HG02981 (cell line): Measurements from ENCODE around the gene FRMD4B.

Experiments
- ATAC-seq: cut with Tn5 transposase; IDR thresholded peaks from one replicate; pipeline ENCODE4 v1.9.1; 2021; ENCODE audit warnings: mild to moderate bottlenecking, moderate library complexity; ENCODE audit not compliant: unreplicated experiment

The FRMD4B gene

GRCh38 chr3:69142090-69142489, 243.8 kb downstream of the FRMD4B start:
- ATAC-seq: no peak

DNA sequence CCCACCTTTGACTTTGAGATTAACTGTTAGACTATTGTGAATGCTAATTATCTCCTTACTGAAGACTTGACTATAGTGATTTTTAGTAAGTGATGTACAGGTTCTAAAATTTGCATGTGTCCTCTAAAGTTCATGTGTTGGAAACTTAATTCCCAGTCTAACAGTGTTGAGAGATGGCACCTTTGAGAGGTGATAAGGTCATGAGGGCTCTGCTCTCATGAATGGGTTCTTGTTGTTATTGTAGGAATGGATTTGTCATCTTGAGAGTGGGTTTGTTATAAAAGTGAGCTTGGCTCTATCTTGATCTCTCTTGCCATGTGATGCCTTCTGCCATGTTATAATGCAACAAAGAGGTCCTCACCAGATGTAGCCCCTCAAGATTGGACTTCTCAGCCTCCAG, 244.6 kb downstream of the FRMD4B start:
- ATAC-seq: no peak

- ATAC-seq: no peak
Observed at GRCh38 chr3:69137412-69137811, 248.5 kb downstream of the FRMD4B start.

- no peak for ATAC-seq
Observed at GRCh38 chr3:69137005-69137404, 248.9 kb downstream of the FRMD4B start.

DNA sequence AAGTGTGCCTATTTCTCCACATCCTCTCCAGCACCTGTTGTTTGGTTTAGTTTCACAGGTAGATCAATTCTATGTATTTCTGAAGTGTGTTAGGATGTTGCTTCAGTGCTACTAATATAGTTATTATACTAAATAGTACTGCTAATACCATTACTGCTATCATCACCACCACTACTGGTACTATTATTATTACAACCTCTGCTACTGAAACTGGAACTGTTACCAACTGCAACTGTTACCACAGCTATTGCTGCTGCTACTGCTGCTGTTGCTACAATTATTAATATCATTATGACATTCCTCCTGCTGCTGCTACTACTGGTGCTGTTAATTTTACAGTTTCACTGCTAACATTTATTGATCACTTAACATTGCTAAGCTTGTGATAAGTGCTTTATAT, 255.2 kb downstream of the FRMD4B start:
- ATAC-seq: peak; percentile 94

- no peak for ATAC-seq
Observed at GRCh38 chr3:69129531-69129930, 256.4 kb downstream of the FRMD4B start.

- ATAC-seq: no peak
Observed at GRCh38 chr3:69128509-69128908, 257.4 kb downstream of the FRMD4B start.

DNA sequence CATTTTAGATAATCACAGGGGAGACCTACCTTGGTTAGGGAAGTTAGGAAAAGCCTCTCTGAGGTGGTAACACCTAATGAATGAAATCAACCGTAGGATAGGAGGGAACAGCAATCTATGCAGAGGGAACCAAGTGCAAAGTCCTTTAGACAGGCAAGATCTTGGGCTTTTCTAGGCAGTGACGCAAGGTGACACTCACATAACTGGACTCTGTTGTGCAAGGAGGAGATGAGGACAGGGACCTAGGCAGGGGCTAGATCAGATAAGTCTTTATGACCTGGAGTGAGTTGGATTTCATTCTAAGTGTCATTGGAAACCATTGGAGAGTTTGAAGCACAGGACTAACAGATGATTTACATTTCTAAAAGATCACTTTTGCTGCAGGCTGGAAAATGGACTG, 258.9 kb downstream of the FRMD4B start:
- no peak for ATAC-seq

GRCh38 chr3:69126216-69126615, 259.7 kb downstream of the FRMD4B start:
- ATAC-seq: no peak

DNA sequence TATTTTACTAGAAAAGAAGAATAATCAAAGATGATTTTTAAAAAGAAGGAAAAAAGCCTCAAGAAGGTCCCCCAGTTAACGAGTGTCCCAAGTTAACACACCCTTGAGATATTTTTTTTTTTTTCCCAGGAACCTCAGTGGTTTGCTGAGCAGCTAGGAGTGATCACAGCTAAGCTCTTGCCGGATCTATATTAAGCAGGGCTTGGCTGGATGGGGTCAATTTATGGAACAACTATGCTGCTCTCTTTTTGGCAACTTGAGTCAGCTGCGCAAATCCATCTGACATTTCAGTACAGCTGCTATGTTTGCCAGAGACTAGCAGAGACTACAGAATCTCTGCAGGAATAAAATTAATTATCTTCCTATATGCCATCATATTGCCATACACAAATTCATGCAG, 263.5 kb downstream of the FRMD4B start, which contains the start of gene LMOD3:
LMOD3 (minus strand) TSS at position 193 of the 400 bp plus-strand sequence. CDS start 209 bp downstream, outside the sequence.
- no peak for ATAC-seq

GRCh38 chr3:69121950-69122349, 263.9 kb downstream of the FRMD4B start:
- no peak for ATAC-seq

- no peak for ATAC-seq
Observed at GRCh38 chr3:69121513-69121912, 264.4 kb downstream of the FRMD4B start.

DNA sequence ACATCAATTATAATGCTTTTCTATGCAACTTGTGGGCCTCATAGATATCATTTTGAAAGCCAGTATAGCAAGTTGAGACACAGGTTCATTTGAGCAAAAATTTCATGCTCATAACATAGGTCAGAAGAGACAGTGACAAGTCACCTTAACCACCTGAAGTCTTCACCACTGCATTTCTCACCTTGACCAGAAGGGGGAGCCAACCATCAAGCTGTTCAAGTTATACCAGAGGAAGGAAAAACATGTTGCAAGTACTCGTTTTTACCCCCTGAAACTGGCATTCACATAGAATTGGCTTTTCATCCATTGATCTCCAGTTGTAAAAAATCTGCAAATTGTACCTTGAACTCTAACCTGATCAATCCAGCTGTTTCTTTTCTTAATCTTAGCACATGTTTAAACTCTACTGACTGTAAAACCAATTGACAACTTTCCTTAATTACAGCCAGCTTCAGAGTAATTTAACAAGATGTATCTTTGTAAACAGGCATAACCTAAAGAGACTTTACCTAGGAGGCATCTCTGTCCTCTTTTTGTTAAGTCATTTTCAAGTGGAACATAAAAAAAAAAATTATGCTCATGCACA, 264.9 kb downstream of the FRMD4B start:
- ATAC-seq: peak; percentile 93
